GM10248 (cell line): ENCODE measurements around the gene DYNC2H1.

Source experiments
- CTCF ChIA-PET: fragments of 300-600 bp; sonication (Branson Sonifier 250); formaldehyde crosslinking; extraction: SDS; loops from one replicate; lab custom pipeline; 2021; ENCODE audit warnings: antibody characterized with exemption; lab: Yijun Ruan, JAX
- POLR2A ChIA-PET: fragments of 350-650 bp; sonication (Branson Sonifier 250); formaldehyde crosslinking; extraction: SDS; loops from one replicate; lab custom pipeline; 2020; ENCODE audit warnings: antibody characterized with exemption; lab: Yijun Ruan, JAX
- DNase-seq: peaks from one replicate; pipeline ENCODE4 v3.0.0; 2012; ENCODE audit errors: extremely low spot score
- CTCF ChIP-seq: IDR thresholded peaks from 2 replicates; pipeline ENCODE4 v1.5.1; 2012; ENCODE audit warnings: mild to moderate bottlenecking, low read depth; ENCODE audit errors: extremely low read depth, missing control alignments, control extremely low read depth

Gene DYNC2H1

GRCh38 chr11:103215812-103216211 lies 106.6 kb downstream of the DYNC2H1 start:
- DNase-seq = no peak
- ChIA-PET POLR2A (no interaction called here), CTCF (interaction anchor here (1.2 to 1.5 kb wide), 2 partner anchors 9 to 29 kb away, joined by 3 to 5 read pairs; no protein-coding TSS in a partner anchor)
- no peak for TF ChIP-seq CTCF

GRCh38 chr11:103220133-103220532 lies 110.9 kb downstream of the DYNC2H1 start:
- ChIA-PET CTCF (no interaction called here), POLR2A (no interaction called here)
- TF ChIP-seq CTCF = no peak
- DNase-seq = no peak

- DNase-seq = no peak
- POLR2A ChIA-PET = no interaction called here
- TF ChIP-seq CTCF = no peak
- CTCF ChIA-PET = interaction anchor here (1.6 kb wide), 1 partner anchor 32 kb away, joined by 4 read pairs; no protein-coding TSS in a partner anchor
These were observed 113.6 kb downstream of the DYNC2H1 start for GRCh38 chr11:103222806-103223205.

GRCh38 chr11:103228807-103229206 lies 119.6 kb downstream of the DYNC2H1 start:
- no peak for DNase-seq
- ChIA-PET CTCF (interaction anchor here (2.2 kb wide), 1 partner anchor 11 kb away, joined by 6 read pairs; no protein-coding TSS in a partner anchor), POLR2A (no interaction called here)
- no peak for TF ChIP-seq CTCF

GRCh38 chr11:103234974-103235373 lies 125.7 kb downstream of the DYNC2H1 start:
- no peak for DNase-seq
- ChIA-PET CTCF (no interaction called here), POLR2A (no interaction called here)
- TF ChIP-seq CTCF = no peak

- ChIA-PET POLR2A (no interaction called here), CTCF (interaction anchor here (1.0 kb wide), 1 partner anchor 13 kb away, joined by 4 read pairs; no protein-coding TSS in a partner anchor)
- no peak for TF ChIP-seq CTCF
- DNase-seq = no peak
These were observed 132.3 kb downstream of the DYNC2H1 start for GRCh38 chr11:103241574-103241973.

- DNase-seq = no peak
- ChIA-PET CTCF (interaction anchor here (1.6 kb wide), 2 partner anchors 31 to 347 kb away, joined by 3 to 4 read pairs; no protein-coding TSS in a partner anchor), POLR2A (no interaction called here)
- no peak for TF ChIP-seq CTCF
These were observed 144.9 kb downstream of the DYNC2H1 start for GRCh38 chr11:103254123-103254522.
